H9 (cell line): ENCODE measurements around the gene PLS3. TPM values are rescaled to one million over a fixed set of nuclear protein-coding genes. Genes with fewer than 3 reads are reported as not detected.

Source experiments
- DNase-seq: peaks from one replicate; pipeline ENCODE4 v3.0.0-alpha.2; 2017
- H2AFZ ChIP-seq: one replicate; pipeline ENCODE4 v1.6.1; 2013; ENCODE audit warnings: mild to moderate bottlenecking, low read length, control low read depth, moderate library complexity
- H2AK5ac ChIP-seq: 2 replicates; pipeline ENCODE4 v1.6.1; 2013; ENCODE audit warnings: low read length, control low read depth, mixed read lengths; ENCODE audit not compliant: insufficient read length
- H2BK120ac ChIP-seq: one replicate; pipeline ENCODE4 v1.6.1; 2013; ENCODE audit warnings: low read depth, mild to moderate bottlenecking, low read length, control low read depth, inconsistent platforms; ENCODE audit not compliant: poor library complexity, severe bottlenecking
- H2BK12ac ChIP-seq: 2 replicates; pipeline ENCODE4 v1.6.1; 2013; ENCODE audit warnings: low read length, control low read depth, mixed read lengths, low read depth; ENCODE audit not compliant: insufficient read length
- H2BK15ac ChIP-seq: 2 replicates; pipeline ENCODE4 v1.6.1; 2013; ENCODE audit warnings: low read depth, low read length, control low read depth
- H2BK20ac ChIP-seq: one replicate; pipeline ENCODE4 v1.6.1; 2013; ENCODE audit warnings: low read depth, mild to moderate bottlenecking, low read length, control low read depth, inconsistent platforms; ENCODE audit not compliant: poor library complexity, severe bottlenecking
- H2BK5ac ChIP-seq: 2 replicates; pipeline ENCODE4 v1.6.1; 2013; ENCODE audit warnings: low read length, control low read depth, mixed read lengths; ENCODE audit not compliant: insufficient read length
- H3K14ac ChIP-seq: 2 replicates; pipeline ENCODE4 v1.6.1; 2013; ENCODE audit warnings: low read length, control low read depth; ENCODE audit not compliant: insufficient read depth
- H3K18ac ChIP-seq: 2 replicates; pipeline ENCODE4 v1.6.1; 2013; ENCODE audit warnings: low read depth, mild to moderate bottlenecking, mixed read lengths, low read length, control low read depth; ENCODE audit not compliant: insufficient read length
- H3K23ac ChIP-seq: 2 replicates; pipeline ENCODE4 v1.6.1; 2013; ENCODE audit warnings: low read length, control low read depth, mixed read lengths, low read depth; ENCODE audit not compliant: insufficient read length
- H3K23me2 ChIP-seq: 2 replicates; pipeline ENCODE4 v1.6.1; 2013; ENCODE audit warnings: low read depth, mild to moderate bottlenecking, mixed read lengths, low read length, control low read depth; ENCODE audit not compliant: insufficient read length, poor library complexity, severe bottlenecking
- H3K27ac ChIP-seq: 2 replicates; pipeline ENCODE4 v1.5.1; 2013; ENCODE audit warnings: low read length, control low read depth, mixed read lengths, low read depth; ENCODE audit not compliant: insufficient read length
- H3K27me3 ChIP-seq: 2 replicates; pipeline ENCODE4 v1.6.1; 2013; ENCODE audit warnings: low read length, control low read depth, inconsistent platforms; ENCODE audit not compliant: insufficient read depth
- H3K4ac ChIP-seq: 2 replicates; pipeline ENCODE4 v1.6.1; 2013; ENCODE audit warnings: low read depth, mild to moderate bottlenecking, control low read depth, inconsistent platforms, low read length, moderate library complexity
- H3K4me1 ChIP-seq: 2 replicates; pipeline ENCODE4 v1.6.1; 2013; ENCODE audit warnings: low read length, control low read depth, inconsistent platforms; ENCODE audit not compliant: insufficient read depth
- H3K4me2 ChIP-seq: 2 replicates; pipeline ENCODE4 v1.6.1; 2013; ENCODE audit warnings: low read length, control low read depth, mixed read lengths; ENCODE audit not compliant: insufficient read length, insufficient read depth
- H3K56ac ChIP-seq: 2 replicates; pipeline ENCODE4 v1.6.1; 2013; ENCODE audit warnings: low read depth, mild to moderate bottlenecking, mixed read lengths, low read length, control low read depth; ENCODE audit not compliant: insufficient read length
- H3K79me1 ChIP-seq: 2 replicates; pipeline ENCODE4 v1.6.1; 2013; ENCODE audit warnings: low read depth, mild to moderate bottlenecking, moderate library complexity, low read length, control low read depth, inconsistent platforms; ENCODE audit not compliant: insufficient read depth, poor library complexity, severe bottlenecking
- H3K79me2 ChIP-seq: 2 replicates; pipeline ENCODE4 v1.6.1; 2013; ENCODE audit warnings: low read length, control low read depth, inconsistent platforms; ENCODE audit not compliant: insufficient read depth
- H3K9ac ChIP-seq: 2 replicates; pipeline ENCODE4 v1.6.1; 2013; ENCODE audit warnings: low read length, control low read depth, mixed read lengths; ENCODE audit not compliant: insufficient read length; ENCODE audit errors: extremely low read depth
- H3K9me3 ChIP-seq: one replicate; pipeline ENCODE4 v1.6.1; 2013; ENCODE audit warnings: low read depth, low read length, inconsistent platforms; ENCODE audit not compliant: control insufficient read depth
- H3T11ph ChIP-seq: one replicate; pipeline ENCODE4 v1.6.1; 2013; ENCODE audit warnings: mild to moderate bottlenecking, low read length, control low read depth, inconsistent platforms
- H4K20me1 ChIP-seq: one replicate; pipeline ENCODE4 v1.6.1; 2013; ENCODE audit not compliant: control insufficient read depth, insufficient read length, insufficient read depth
- H4K5ac ChIP-seq: 2 replicates; pipeline ENCODE4 v1.6.1; 2013; ENCODE audit warnings: low read depth, mild to moderate bottlenecking, mixed read lengths, low read length, control low read depth; ENCODE audit not compliant: insufficient read length
- H4K8ac ChIP-seq: replicated peaks from 2 replicates; pipeline ENCODE4 v1.6.1; 2013; ENCODE audit warnings: low read length, control low read depth, mixed read lengths, low read depth; ENCODE audit not compliant: insufficient read length
- H4K91ac ChIP-seq: 2 replicates; pipeline ENCODE4 v1.6.1; 2013; ENCODE audit warnings: low read depth, mild to moderate bottlenecking, moderate library complexity, mixed read lengths, low read length, control low read depth; ENCODE audit not compliant: insufficient read length
- H3K27ac Mint-ChIP-seq, 3 experiments: 2 replicates in 2 of 3; 3 replicates in 1 of 3; pipeline ENCODE4 v1.8.0; 2020 to 2021; ENCODE audit warnings: mixed read lengths in 3 of 3, mild to moderate bottlenecking in 1 of 3, moderate library complexity in 1 of 3
- H3K27me3 Mint-ChIP-seq: 2 replicates; pipeline ENCODE4 v1.8.0; 2021; ENCODE audit warnings: low read depth, mild to moderate bottlenecking, moderate library complexity, mixed read lengths
- H3K36me3 Mint-ChIP-seq, 3 experiments: 2 replicates in 2 of 3; 3 replicates in 1 of 3; pipeline ENCODE4 v1.8.0; 2020 to 2021; ENCODE audit warnings: low read depth in 3 of 3, mixed read lengths in 3 of 3; ENCODE audit not compliant: insufficient read depth in 1 of 3
- H3K4me1 Mint-ChIP-seq, 2 experiments: 2 replicates each; pipeline ENCODE4 v1.8.0; 2020; ENCODE audit warnings: mixed read lengths in 2 of 2
- H3K4me3 Mint-ChIP-seq, 2 experiments: 2 replicates in 1 of 2; 3 replicates in 1 of 2; pipeline ENCODE4 v1.8.0; 2020 to 2021; ENCODE audit warnings: mild to moderate bottlenecking in 2 of 2, mixed read lengths in 2 of 2, moderate library complexity in 1 of 2
- H3K9me3 Mint-ChIP-seq, 2 experiments: 2 replicates in 1 of 2; 3 replicates in 1 of 2; pipeline ENCODE4 v1.8.0; 2020; ENCODE audit warnings: mild to moderate bottlenecking in 2 of 2, mixed read lengths in 2 of 2, moderate library complexity in 1 of 2
- WGBS: extraction: QIAGEN DNeasy Blood & Tissue Kit; methylation state at CpG from one replicate; pipeline ENCODE4 v1.1.7; 2013; ENCODE audit warnings: missing lambda C conversion rate, low lambda C conversion rate, mixed read lengths; ENCODE audit not compliant: insufficient read length; ENCODE audit errors: extremely low coverage; 5-methylcytosine and 5-hydroxymethylcytosine counted together
- total RNA-seq: library from RNA; stranded (reverse); gene quantifications from 2 replicates; pipeline ENCODE4 v1.2.1, GENCODE V29; 2021
- TF ChIP-seq, protein P1 (sequence below): fragments of 200-600 bp; sonication (generic); conservative IDR thresholded peaks from 3 replicates; pipeline ENCODE4 v1.8.0; 2021; ENCODE audit warnings: antibody characterized with exemption, mild to moderate bottlenecking

The PLS3 gene
- total RNA-seq, 1 experiment from 2014 or later, result 315 TPM

DNA sequence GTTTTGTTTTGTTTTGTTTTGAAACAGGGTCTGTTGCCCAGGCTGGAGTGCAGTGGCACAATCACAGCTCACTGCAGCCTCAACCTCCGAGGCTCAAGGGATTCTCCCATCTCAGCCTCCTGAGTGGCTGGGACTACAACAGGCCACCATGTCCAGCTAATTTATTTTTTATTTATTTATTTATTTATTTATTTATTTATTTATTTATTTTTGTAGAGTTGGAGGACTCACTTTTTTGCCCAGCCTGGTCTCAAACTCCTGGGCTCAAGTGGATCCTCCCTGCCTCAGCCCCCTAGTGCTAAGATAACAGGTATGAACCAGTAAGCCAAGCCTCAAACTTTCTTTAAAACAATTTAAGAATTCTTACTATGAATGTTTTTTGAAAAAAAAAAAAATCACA, 26.6 kb upstream of the PLS3 start:
- no peak for DNase-seq
- H3K36me3 Mint-ChIP-seq, result no peaks in the 10 kb centered on the region
- WGBS, result no CpG with 5 or more reads among the region's 1 CpG

More for the DNA sequence above, 26.6 kb upstream of the PLS3 start:
- H2AK5ac ChIP-seq, result no peak overlapping the region
- H3K4me3 Mint-ChIP-seq, result no peak overlapping the region
- no peak overlapping the region for H2BK12ac ChIP-seq
- H3K79me1 ChIP-seq, result no peaks in the 10 kb centered on the region
- no peaks in the 10 kb centered on the region for H3K27me3 ChIP-seq
- no peaks in the 10 kb centered on the region for H3K27me3 Mint-ChIP-seq
- H3K18ac ChIP-seq, result no peak overlapping the region
- H2AFZ ChIP-seq, result no peak overlapping the region
- no peak overlapping the region for H4K8ac ChIP-seq
- H2BK5ac ChIP-seq, result no peak overlapping the region
- H4K91ac ChIP-seq, result no peak overlapping the region
- H4K20me1 ChIP-seq, result no peaks in the 10 kb centered on the region
- no peak overlapping the region for H2BK15ac ChIP-seq
- no peak overlapping the region for H3T11ph ChIP-seq
- H3K23ac ChIP-seq, result no peak overlapping the region
- TF ChIP-seq, protein P1, sequence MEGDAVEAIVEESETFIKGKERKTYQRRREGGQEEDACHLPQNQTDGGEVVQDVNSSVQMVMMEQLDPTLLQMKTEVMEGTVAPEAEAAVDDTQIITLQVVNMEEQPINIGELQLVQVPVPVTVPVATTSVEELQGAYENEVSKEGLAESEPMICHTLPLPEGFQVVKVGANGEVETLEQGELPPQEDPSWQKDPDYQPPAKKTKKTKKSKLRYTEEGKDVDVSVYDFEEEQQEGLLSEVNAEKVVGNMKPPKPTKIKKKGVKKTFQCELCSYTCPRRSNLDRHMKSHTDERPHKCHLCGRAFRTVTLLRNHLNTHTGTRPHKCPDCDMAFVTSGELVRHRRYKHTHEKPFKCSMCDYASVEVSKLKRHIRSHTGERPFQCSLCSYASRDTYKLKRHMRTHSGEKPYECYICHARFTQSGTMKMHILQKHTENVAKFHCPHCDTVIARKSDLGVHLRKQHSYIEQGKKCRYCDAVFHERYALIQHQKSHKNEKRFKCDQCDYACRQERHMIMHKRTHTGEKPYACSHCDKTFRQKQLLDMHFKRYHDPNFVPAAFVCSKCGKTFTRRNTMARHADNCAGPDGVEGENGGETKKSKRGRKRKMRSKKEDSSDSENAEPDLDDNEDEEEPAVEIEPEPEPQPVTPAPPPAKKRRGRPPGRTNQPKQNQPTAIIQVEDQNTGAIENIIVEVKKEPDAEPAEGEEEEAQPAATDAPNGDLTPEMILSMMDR, result no peak
- H3K9me3 ChIP-seq, result no peaks in the 10 kb centered on the region
- H3K9me3 Mint-ChIP-seq, result no peaks in the 10 kb centered on the region; a peak in 1 of 5 replicates
- H3K23me2 ChIP-seq, result no peaks in the 10 kb centered on the region
- peaks cover 13 to 22% of the 10 kb centered on the region in 2 experiments for H3K4me1 Mint-ChIP-seq
- H3K4me2 ChIP-seq, result no peak overlapping the region
- H3K14ac ChIP-seq, result no peak overlapping the region
- no peak overlapping the region for H3K27ac Mint-ChIP-seq
- no peaks in the 10 kb centered on the region for H3K4me1 ChIP-seq
- H3K27ac ChIP-seq, result no peak overlapping the region
- no peaks in the 10 kb centered on the region for H3K79me2 ChIP-seq
- no peak overlapping the region for H3K56ac ChIP-seq
- H2BK120ac ChIP-seq, result no peak overlapping the region
- H3K4ac ChIP-seq, result no peak overlapping the region
- H4K5ac ChIP-seq, result no peak overlapping the region
- no peak overlapping the region for H2BK20ac ChIP-seq
- H3K9ac ChIP-seq, result no peak overlapping the region
